H1 (cell line): Measurements from ENCODE around the gene SIX5. TPM values are rescaled to one million over a fixed set of nuclear protein-coding genes. Genes with fewer than 3 reads are reported as not detected.

Experiments used
- CTCF ChIA-PET: fragments of 300-600 bp; sonication (Branson Sonifier 250); formaldehyde crosslinking; loops from one replicate; lab custom pipeline; 2021; ENCODE audit not compliant: partially characterized antibody; lab: Charles Lee
- POLR2A ChIA-PET: fragments of 300-600 bp; sonication (Branson Sonifier 250); formaldehyde crosslinking; loops from one replicate; lab custom pipeline; 2021; ENCODE audit warnings: inconsistent platforms; ENCODE audit not compliant: partially characterized antibody; lab: Charles Lee
- DNase-seq, 2 experiments: peaks; one replicate each; pipeline versions ENCODE4 v3.0.0 to v3.0.0-alpha.2; 2010 to 2022; ENCODE audit warnings: low spot score in 2 of 2, low read depth in 1 of 2, mixed read lengths in 1 of 2
- FAIRE-seq: peaks from 2 replicates; lab custom pipeline; 2011; peaks lifted over from hg19 to GRCh38; lab: Jason Lieb, UNC
- H2AFZ ChIP-seq: 2 replicates; pipeline ENCODE4 v1.8.1; 2012; ENCODE audit warnings: low read length, inconsistent platforms
- H2AK5ac ChIP-seq: 2 replicates; pipeline ENCODE4 v1.6.1; 2013; ENCODE audit warnings: low read depth, low read length
- H2BK120ac ChIP-seq: replicated peaks from 2 replicates; pipeline ENCODE3; 2013; ENCODE audit warnings: low read depth, low read length, inconsistent platforms
- H2BK12ac ChIP-seq: 2 replicates; pipeline ENCODE4 v1.6.1; 2013; ENCODE audit warnings: low read depth, low read length
- H2BK15ac ChIP-seq: 2 replicates; pipeline ENCODE4 v1.6.1; 2013; ENCODE audit warnings: low read length
- H2BK20ac ChIP-seq: 2 replicates; pipeline ENCODE4 v1.6.1; 2013; ENCODE audit warnings: low read length
- H2BK5ac ChIP-seq: 2 replicates; pipeline ENCODE4 v1.6.1; 2013; ENCODE audit warnings: low read depth, low read length
- H3K14ac ChIP-seq: 2 replicates; pipeline ENCODE4 v1.6.1; 2013; ENCODE audit warnings: inconsistent platforms; ENCODE audit not compliant: insufficient read length
- H3K18ac ChIP-seq: 2 replicates; pipeline ENCODE4 v1.6.1; 2013; ENCODE audit warnings: low read length; ENCODE audit errors: extremely low read depth
- H3K23ac ChIP-seq: 2 replicates; pipeline ENCODE4 v1.6.1; 2013; ENCODE audit warnings: inconsistent platforms; ENCODE audit not compliant: insufficient read length
- H3K23me2 ChIP-seq: 2 replicates; pipeline ENCODE4 v1.6.1; 2013; ENCODE audit warnings: low read depth, low read length
- H3K27ac ChIP-seq: 2 replicates; pipeline ENCODE4 v1.6.1; 2011; ENCODE audit warnings: low read depth, low read length, inconsistent platforms
- H3K27me3 ChIP-seq, 4 experiments: replicated peaks in 1 of 4; 1 replicate in 1 of 4; 2 replicates in 3 of 4; pipeline versions ENCODE4 v1.6.1 to v1.8.1; 2011 to 2013; ENCODE audit warnings: low read length in 3 of 4, mild to moderate bottlenecking in 3 of 4, inconsistent platforms in 2 of 4, mixed read lengths in 2 of 4, moderate library complexity in 1 of 4; ENCODE audit not compliant: control insufficient read depth in 3 of 4, insufficient read depth in 3 of 4; ENCODE audit errors: extremely low read depth in 1 of 4
- H3K36me3 ChIP-seq, 4 experiments: 2 replicates each; pipeline versions ENCODE4 v1.6.1 to v1.8.1; 2011 to 2013; ENCODE audit warnings: mild to moderate bottlenecking in 4 of 4, low read length in 3 of 4, moderate library complexity in 2 of 4, control low read depth in 1 of 4, inconsistent platforms in 1 of 4; ENCODE audit not compliant: insufficient read depth in 4 of 4, control insufficient read depth in 2 of 4
- H3K4ac ChIP-seq: replicated peaks from 2 replicates; pipeline ENCODE3; 2013; ENCODE audit warnings: low read length, low read depth, mixed read lengths, inconsistent platforms; ENCODE audit not compliant: insufficient read length
- H3K4me1 ChIP-seq, 4 experiments: replicated peaks in 1 of 4; 1 replicate in 1 of 4; 2 replicates in 3 of 4; pipeline versions ENCODE4 v1.6.1 to v1.8.1; 2011 to 2013; ENCODE audit warnings: low read length in 3 of 4, inconsistent platforms in 2 of 4, mixed read lengths in 1 of 4; ENCODE audit not compliant: insufficient read depth in 4 of 4, control insufficient read depth in 3 of 4
- H3K4me2 ChIP-seq, 2 experiments: 2 replicates each; pipeline versions ENCODE4 v1.6.1 to v1.8.1; 2011 to 2013; ENCODE audit warnings: low read depth in 2 of 2, low read length in 2 of 2, control low read depth in 1 of 2, inconsistent platforms in 1 of 2, mild to moderate bottlenecking in 1 of 2; ENCODE audit not compliant: insufficient read depth in 1 of 2
- H3K4me3 ChIP-seq, 4 experiments: fragments of 200-600, 300-600 bp in 1 of 4; sonication (generic), shearing (Covaris generic), sonication (Bioruptor Twin) in 1 of 4; 2 replicates each; pipeline versions ENCODE4 v1.5.1 to v1.8.1; 2011 to 2016; ENCODE audit warnings: low read length in 4 of 4, low read depth in 3 of 4, control low read depth in 2 of 4, inconsistent platforms in 2 of 4, mild to moderate bottlenecking in 2 of 4, mixed read lengths in 1 of 4, moderate library complexity in 1 of 4; ENCODE audit not compliant: insufficient read depth in 2 of 4; ENCODE audit errors: extremely low read depth in 1 of 4
- H3K56ac ChIP-seq: replicated peaks from 2 replicates; pipeline ENCODE3; 2013; ENCODE audit warnings: low read depth, mild to moderate bottlenecking, mixed read lengths, low read length, inconsistent platforms; ENCODE audit not compliant: insufficient read length
- H3K79me1 ChIP-seq: 2 replicates; pipeline ENCODE4 v1.6.1; 2013; ENCODE audit warnings: low read depth, low read length, control low read depth
- H3K79me2 ChIP-seq, 2 experiments: 2 replicates each; pipeline versions ENCODE4 v1.6.1 to v1.8.1; 2012 to 2013; ENCODE audit warnings: low read length in 2 of 2, mild to moderate bottlenecking in 2 of 2, inconsistent platforms in 1 of 2; ENCODE audit not compliant: insufficient read depth in 2 of 2, control insufficient read depth in 1 of 2
- H3K9ac ChIP-seq, 4 experiments: replicated peaks in 1 of 4; 1 replicate in 1 of 4; 2 replicates in 3 of 4; pipeline versions ENCODE4 v1.6.1 to v1.8.1; 2011 to 2013; ENCODE audit warnings: low read depth in 3 of 4, low read length in 3 of 4, control low read depth in 2 of 4, mild to moderate bottlenecking in 2 of 4, moderate library complexity in 2 of 4, inconsistent platforms in 1 of 4; ENCODE audit errors: extremely low read depth in 1 of 4
- H3K9me3 ChIP-seq, 2 experiments: 2 replicates each; pipeline versions ENCODE4 v1.6.1 to v1.8.1; 2012 to 2013; ENCODE audit warnings: mild to moderate bottlenecking in 2 of 2, moderate library complexity in 2 of 2, control low read depth in 1 of 2, inconsistent platforms in 1 of 2, low read depth in 1 of 2, low read length in 1 of 2, mixed read lengths in 1 of 2; ENCODE audit not compliant: insufficient read depth in 2 of 2
- H4K20me1 ChIP-seq, 2 experiments: replicated peaks in 1 of 2; 2 replicates each; pipeline versions ENCODE3 to v1.8.1; 2011 to 2013; ENCODE audit warnings: inconsistent platforms in 2 of 2, low read length in 2 of 2, mild to moderate bottlenecking in 1 of 2; ENCODE audit not compliant: insufficient read depth in 2 of 2, control insufficient read depth in 1 of 2
- H4K5ac ChIP-seq: 2 replicates; pipeline ENCODE4 v1.6.1; 2013; ENCODE audit warnings: low read length, low read depth, mixed read lengths, inconsistent platforms; ENCODE audit not compliant: insufficient read length
- H4K8ac ChIP-seq: 2 replicates; pipeline ENCODE4 v1.8.0; 2013; ENCODE audit warnings: mild to moderate bottlenecking, moderate library complexity, low read length, inconsistent platforms; ENCODE audit not compliant: insufficient read depth; ENCODE audit errors: extremely low read depth
- H4K91ac ChIP-seq: replicated peaks from 2 replicates; pipeline ENCODE3; 2013; ENCODE audit warnings: low read length, mixed read lengths, inconsistent platforms; ENCODE audit not compliant: insufficient read length
- ASH2L ChIP-seq: fragments of 200-600, 300-600 bp; sonication (generic); IDR thresholded peaks from one replicate; pipeline ENCODE4 v1.7.1; 2017; ENCODE audit warnings: low read length
- CEBPB ChIP-seq: IDR thresholded peaks from 2 replicates; pipeline ENCODE4 v1.6.1; 2012; ENCODE audit warnings: low read depth, low read length
- HDAC6 ChIP-seq: IDR thresholded peaks from one replicate; pipeline ENCODE4 v1.7.1; 2012; ENCODE audit warnings: low read depth, mild to moderate bottlenecking, inconsistent platforms, low read length, moderate library complexity
- JUN ChIP-seq: IDR thresholded peaks from 2 replicates; pipeline ENCODE4 v1.6.1; 2011; ENCODE audit warnings: low read depth, mild to moderate bottlenecking, improper control_type of control experiment, low read length
- MAFK ChIP-seq: IDR thresholded peaks from 2 replicates; pipeline ENCODE4 v1.6.1; 2012; ENCODE audit warnings: low read depth, mild to moderate bottlenecking, improper control_type of control experiment, low read length
- PHF8 ChIP-seq: fragments of 200-600 bp; sonication (generic); conservative IDR thresholded peaks from 2 replicates; pipeline ENCODE4 v1.7.1; 2012; ENCODE audit warnings: low read depth, mild to moderate bottlenecking, inconsistent platforms, low read length, moderate library complexity
- SIN3A ChIP-seq, 2 experiments: IDR thresholded peaks in 1 of 2; conservative IDR thresholded peaks in 1 of 2; 2 replicates each; pipeline ENCODE4 v1.6.1; 2011 to 2012; ENCODE audit warnings: low read length in 2 of 2, improper control_type of control experiment in 1 of 2, low read depth in 1 of 2, mild to moderate bottlenecking in 1 of 2
- SIRT6 ChIP-seq: IDR thresholded peaks from one replicate; pipeline ENCODE4 v1.7.1; 2012; ENCODE audit warnings: low read length, inconsistent platforms
- TEAD4 ChIP-seq: IDR thresholded peaks from 2 replicates; pipeline ENCODE4 v1.6.1; 2012; ENCODE audit warnings: low read depth, low read length, inconsistent platforms, mixed read lengths
- WGBS, 2 experiments: shearing (Covaris generic) in 1 of 2; methylation state at CpG; one replicate each; pipeline versions ENCODE4 v1.1.6 to v1.1.7; 2013 to 2015; ENCODE audit warnings: low lambda C conversion rate in 2 of 2, mixed read lengths in 2 of 2, inconsistent platforms in 1 of 2, low coverage in 1 of 2, missing lambda C conversion rate in 1 of 2; ENCODE audit not compliant: insufficient replicate concordance in 2 of 2, insufficient coverage in 1 of 2, insufficient read length in 1 of 2; ENCODE audit errors: extremely low coverage in 1 of 2, missing lambda C conversion rate in 1 of 2; 5-methylcytosine and 5-hydroxymethylcytosine counted together
- polyA plus RNA-seq, 7 experiments: library from polyadenylated mRNA; depleted of rRNA in 3 of 7; stranded (reverse) in 5 of 7; unstranded in 2 of 7; fragments of >200 nt in 5 of 7; fragments of 200-250 nt in 2 of 7; gene quantifications; 1 replicate in 5 of 7; 2 replicates in 1 of 7; 4 replicates in 1 of 7; pipeline versions ENCODE4 v1.2.1 to v1.2.3, GENCODE V29; 2011 to 2013; ENCODE audit warnings: missing spikeins in 2 of 7, mixed read lengths in 2 of 7
- total RNA-seq: library from RNA; stranded (reverse); fragmentation: NEBNext Ultra II Directional; extraction: Animal tissue kit (Norgen Biotek cat#: 25700); gene quantifications from 2 replicates; pipeline ENCODE4 v1.2.1, GENCODE V29; 2021

SIX5 gene
- total and polyA plus RNA-seq, 2 of the 8 experiments (the other 6 are each of a cell fraction or from before 2014, with no cell fraction given) = 20.9 to 24.2 TPM

GRCh38 chr19:45782162-45782691, 13.2 kb upstream of the SIX5 start, which contains the start of gene DMPK:
Gene DMPK (minus strand): TSS chr19:45782490. CDS start chr19:45782352, 138 bp downstream.
- Histone ChIP-seq H3K9me3 (no peaks in the 10 kb centered on the region), H3K27ac (no peak within 1 kb of the TSS), H2BK20ac (no peak within 1 kb of the TSS), H3K23ac (no peak within 1 kb of the TSS), H2AK5ac (no peak within 1 kb of the TSS), H3K4ac (no peak within 1 kb of the TSS), H4K5ac (no peak within 1 kb of the TSS), H2AFZ (no peak within 1 kb of the TSS), H3K9ac (no peak within 1 kb of the TSS), H2BK5ac (no peak within 1 kb of the TSS), H4K8ac (peak within 1 kb of the TSS; percentile 15; the same call in 1 of the 2 replicates), H2BK12ac (0 out of 2 replicates have a peak within 1 kb of the TSS, but pooled peaks have one; percentile 39), H3K79me1 (0 out of 2 replicates have a peak, but pooled peaks cover 4% of the 10 kb centered on the region), H3K4me1 (peaks cover 3 to 26% (median 15%) of the 10 kb centered on the region in 4 experiments), H3K36me3 (peaks cover 3 to 24% (median 8%) of the 10 kb centered on the region in 4 experiments; a peak in 6 of 8 replicates), H3K18ac (no peak within 1 kb of the TSS), H3K4me2 (no peak within 1 kb of the TSS), H3K27me3 (peaks cover 0 to 6% (median 0%) of the 10 kb centered on the region in 4 experiments; a peak in 1 of 7 replicates), H4K91ac (no peak within 1 kb of the TSS), H3K56ac (no peak within 1 kb of the TSS), H3K79me2 (no peaks in the 10 kb centered on the region), H3K23me2 (peaks cover 4% of the 10 kb centered on the region; the same call in 1 of the 2 replicates), H3K4me3 (no peak within 1 kb of the TSS), H4K20me1 (peaks cover 15 to 26% of the 10 kb centered on the region in 2 experiments), H2BK15ac (no peak within 1 kb of the TSS), H2BK120ac (no peak within 1 kb of the TSS), H3K14ac (no peak within 1 kb of the TSS)
- CTCF ChIA-PET = interaction anchor here (0.5 to 5.1 kb wide), 17 partner anchors 7 to 103 kb away, joined by 3 to 45 read pairs (median 3); partner anchors contain the start of genes FBXO46, IRF2BP1 and SIX5
- FAIRE-seq (no peak), DNase-seq (no peak)
- POLR2A ChIA-PET = interaction anchor here (0.6 to 9.5 kb wide), 13 partner anchors 10 to 98 kb away, joined by 3 to 133 read pairs (median 4); partner anchors contain the start of genes DMWD, SIX5 and SYMPK
- TF ChIP-seq SIRT6 (no peak), MAFK (no peak), SIN3A (conservative IDR thresholded peaks at IDR 0.05 in 1 of 2, IDR thresholded peaks at IDR 0.05 in 1 of 2; ENCODE audit: low read depth in 1 of 2, low read length in 2 of 2) (no peak), ASH2L (no peak), HDAC6 (no peak), PHF8 (no peak), CEBPB (no peak), TEAD4 (no peak), JUN (no peak)
- 76% methylated on average over 14 of the region's 18 CpGs; no CpG with 5 or more reads in 1 of the 2 experiments for WGBS, 2 experiments
